ENCODE results near the gene MAN2B2.
"Not testable (repeated sequence)": the region's sequence is repeated elsewhere in the genome, so short reads cannot be mapped to it uniquely, and the experiment has no call there.

Gene MAN2B2

DNA sequence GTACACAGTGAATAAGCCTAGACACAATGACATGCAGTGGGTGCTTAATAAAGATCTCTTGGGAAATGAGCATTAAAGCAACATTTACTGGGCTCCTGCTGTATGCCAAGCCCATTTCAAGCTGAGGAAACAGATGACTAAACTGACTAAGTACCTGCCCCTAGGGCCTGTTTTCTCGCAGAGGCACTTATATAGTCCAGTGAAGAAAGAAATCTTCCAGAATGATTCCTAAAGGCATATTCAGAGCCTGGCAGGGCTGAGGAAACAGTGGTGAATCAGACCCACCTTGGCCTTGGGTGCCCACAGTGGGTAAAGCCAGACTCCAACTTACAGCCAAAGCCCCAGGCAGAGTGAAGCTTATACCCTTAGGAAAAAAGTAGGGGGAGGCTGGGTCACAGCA, 96.7 kb downstream of the MAN2B2 start:
- TF ChIP-seq, protein P1, sequence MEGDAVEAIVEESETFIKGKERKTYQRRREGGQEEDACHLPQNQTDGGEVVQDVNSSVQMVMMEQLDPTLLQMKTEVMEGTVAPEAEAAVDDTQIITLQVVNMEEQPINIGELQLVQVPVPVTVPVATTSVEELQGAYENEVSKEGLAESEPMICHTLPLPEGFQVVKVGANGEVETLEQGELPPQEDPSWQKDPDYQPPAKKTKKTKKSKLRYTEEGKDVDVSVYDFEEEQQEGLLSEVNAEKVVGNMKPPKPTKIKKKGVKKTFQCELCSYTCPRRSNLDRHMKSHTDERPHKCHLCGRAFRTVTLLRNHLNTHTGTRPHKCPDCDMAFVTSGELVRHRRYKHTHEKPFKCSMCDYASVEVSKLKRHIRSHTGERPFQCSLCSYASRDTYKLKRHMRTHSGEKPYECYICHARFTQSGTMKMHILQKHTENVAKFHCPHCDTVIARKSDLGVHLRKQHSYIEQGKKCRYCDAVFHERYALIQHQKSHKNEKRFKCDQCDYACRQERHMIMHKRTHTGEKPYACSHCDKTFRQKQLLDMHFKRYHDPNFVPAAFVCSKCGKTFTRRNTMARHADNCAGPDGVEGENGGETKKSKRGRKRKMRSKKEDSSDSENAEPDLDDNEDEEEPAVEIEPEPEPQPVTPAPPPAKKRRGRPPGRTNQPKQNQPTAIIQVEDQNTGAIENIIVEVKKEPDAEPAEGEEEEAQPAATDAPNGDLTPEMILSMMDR (IDR thresholded peaks at IDR 0.05; ENCODE audit: insufficient read depth, low read depth, low read length, missing control alignments): no peak

DNA sequence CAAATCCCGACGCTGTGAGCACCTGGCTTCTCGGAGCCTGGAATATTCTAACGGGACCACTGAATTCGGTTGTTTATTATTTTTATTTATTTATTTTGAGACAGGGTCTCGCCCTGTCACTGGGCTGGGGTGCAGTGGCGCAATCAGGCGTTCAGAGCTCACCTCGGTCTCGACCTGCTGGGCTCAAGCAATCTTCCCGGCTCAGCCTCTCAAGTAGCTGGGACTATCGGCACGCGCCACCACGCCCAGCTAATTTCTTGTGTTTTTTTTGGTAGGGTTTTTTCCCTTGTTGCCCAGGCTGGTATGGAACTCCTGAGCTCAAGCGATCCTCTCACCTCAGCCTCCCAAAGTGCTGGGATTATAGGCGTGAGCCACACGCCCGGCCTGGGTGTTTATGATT, 97.1 kb downstream of the MAN2B2 start:
- no peak overlapping the region for H3K4me3 ChIP-seq (ENCODE audit: low read length)
- DNase-seq (ENCODE audit: low read depth): no peak
- TF ChIP-seq, protein P1 (IDR thresholded peaks at IDR 0.05; ENCODE audit: insufficient read depth, low read depth, low read length, missing control alignments): no peak

More for the DNA sequence above, 96.7 kb downstream of the MAN2B2 start:
- no peak for DNase-seq (ENCODE audit: low read depth)
- H3K4me3 ChIP-seq (ENCODE audit: low read length): no peak overlapping the region

DNA sequence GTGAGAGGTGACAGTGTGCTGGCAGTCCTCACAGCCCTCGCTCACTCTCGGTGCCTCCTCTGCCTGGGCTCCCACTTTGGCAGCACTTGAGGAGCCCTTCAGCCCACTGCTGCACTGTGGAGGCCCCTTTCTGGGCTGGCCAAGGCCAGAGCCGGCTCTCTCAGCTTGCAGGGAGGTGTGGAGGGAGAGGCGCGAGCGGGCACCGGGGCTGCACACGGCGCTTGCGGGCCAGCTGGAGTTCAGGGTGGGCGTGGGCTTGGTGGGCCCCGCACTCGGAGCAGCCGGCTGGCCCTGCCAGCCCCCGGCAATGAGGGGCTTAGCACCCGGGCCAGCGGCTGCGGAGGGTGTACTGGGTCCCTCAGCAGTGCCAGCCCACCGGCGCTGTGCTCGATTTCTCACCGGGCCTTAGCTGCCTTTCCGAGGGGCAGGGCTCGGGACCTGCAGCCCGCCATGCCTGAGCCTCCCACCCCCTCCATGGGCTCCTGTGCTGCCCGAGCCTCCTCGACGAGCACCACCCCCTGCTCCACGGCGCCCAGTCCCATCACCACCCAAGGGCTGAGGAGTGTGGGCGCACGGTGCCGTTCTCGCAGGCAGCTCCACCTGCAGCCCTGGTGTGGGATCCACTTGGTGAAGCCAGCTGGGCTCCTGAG, 97.7 kb downstream of the MAN2B2 start:
- H3K4me3 ChIP-seq (ENCODE audit: low read length); DNase-seq (ENCODE audit: low read depth): not testable (repeated sequence)
